Cardiac muscle cell (in vitro differentiated cells and primary cell): ENCODE data around the gene HOXC11. TPM values are rescaled to one million over a fixed set of nuclear protein-coding genes. Genes with fewer than 3 reads are reported as not detected.

ENCODE experiments used
- DNase-seq, 2 donors: peaks; one replicate each; pipeline versions ENCODE4 v3.0.0 to v3.0.0-alpha.2; 2010 to 2017; ENCODE audit warnings: low read depth in 1 of 2, low spot score in 1 of 2
- H3K27ac ChIP-seq: fragments of 200-600 bp; sonication (generic); 2 replicates; pipeline ENCODE4 v1.5.1; 2016
- H3K27me3 ChIP-seq: fragments of 200-600 bp; sonication (generic); 2 replicates; pipeline ENCODE4 v1.6.0; 2016; ENCODE audit warnings: control low read depth
- H3K36me3 ChIP-seq: fragments of 200-600 bp; sonication (generic); 2 replicates; pipeline ENCODE4 v1.5.1; 2016; ENCODE audit warnings: control low read depth
- H3K4me1 ChIP-seq: fragments of 200-600 bp; sonication (generic); 2 replicates; pipeline ENCODE4 v1.8.1; 2017; ENCODE audit warnings: low read depth, mild to moderate bottlenecking, mixed run types
- H3K4me3 ChIP-seq: fragments of 200-600 bp; sonication (generic); 2 replicates; pipeline ENCODE4 v1.5.1; 2016; ENCODE audit warnings: mild to moderate bottlenecking
- H3K9me3 ChIP-seq: fragments of 200-600 bp; sonication (generic); 2 replicates; pipeline ENCODE4 v1.5.1; 2017; ENCODE audit warnings: low read depth, mild to moderate bottlenecking, control low read depth
- CTCF ChIP-seq: IDR thresholded peaks from 2 replicates; pipeline ENCODE4 v1.5.1; 2012; ENCODE audit warnings: low read depth, mild to moderate bottlenecking, low read length
- polyA plus RNA-seq: library from polyadenylated mRNA; unstranded; fragments of >200 nt; fragmentation: Nextera tagmentation; extraction: Ambion mirVana; gene quantifications from 2 replicates; pipeline ENCODE4 v1.2.1, GENCODE V29; 2016
- total RNA-seq: library from RNA; depleted of rRNA; stranded (reverse); fragments of >200 nt; gene quantifications from 2 replicates; pipeline ENCODE4 v1.2.3, GENCODE V29; 2016

Gene HOXC11
- total and polyA plus RNA-seq, 2 experiments from 2014 or later, result not detected

GRCh38 chr12:54019924-54020590 lies 47.1 kb downstream of the HOXC11 start:
- H3K27me3 ChIP-seq, result peaks cover 100% of the 10 kb centered on the region
- no peak for TF ChIP-seq CTCF
- peak overlapping the region; percentile 2 for H3K27ac ChIP-seq
- no peaks in the 10 kb centered on the region for H3K36me3 ChIP-seq
- H3K4me3 ChIP-seq, result no peak overlapping the region
- H3K9me3 ChIP-seq, result no peaks in the 10 kb centered on the region
- peaks cover 19% of the 10 kb centered on the region for H3K4me1 ChIP-seq
- DNase-seq, result peak in 1 of 2 donors; percentile 63

GRCh38 chr12:54020591-54021405 lies 47.9 kb downstream of the HOXC11 start:
- no peak for TF ChIP-seq CTCF
- Histone ChIP-seq H3K36me3 (no peaks in the 10 kb centered on the region), H3K4me3 (no peak overlapping the region), H3K4me1 (peaks cover 19% of the 10 kb centered on the region), H3K27me3 (peaks cover 100% of the 10 kb centered on the region), H3K9me3 (no peaks in the 10 kb centered on the region), H3K27ac (no peak overlapping the region)
- DNase-seq, result no peak

- H3K36me3 ChIP-seq, result no peaks in the 10 kb centered on the region
- DNase-seq, result no peak
- no peak overlapping the region for H3K27ac ChIP-seq
- H3K9me3 ChIP-seq, result no peaks in the 10 kb centered on the region
- peaks cover 100% of the 10 kb centered on the region for H3K27me3 ChIP-seq
- H3K4me3 ChIP-seq, result no peak overlapping the region
- peaks cover 19% of the 10 kb centered on the region for H3K4me1 ChIP-seq
- TF ChIP-seq CTCF, result peak; percentile 12
Observed at GRCh38 chr12:54021432-54022013, 48.6 kb downstream of the HOXC11 start.

GRCh38 chr12:54022960-54023884 lies 50.3 kb downstream of the HOXC11 start:
- H3K9me3 ChIP-seq, result no peaks in the 10 kb centered on the region
- H3K4me3 ChIP-seq, result no peak overlapping the region
- DNase-seq, result no peak
- no peaks in the 10 kb centered on the region for H3K36me3 ChIP-seq
- no peak for TF ChIP-seq CTCF
- H3K4me1 ChIP-seq, result peaks cover 19% of the 10 kb centered on the region
- peaks cover 100% of the 10 kb centered on the region for H3K27me3 ChIP-seq
- H3K27ac ChIP-seq, result no peak overlapping the region

- Histone ChIP-seq H3K9me3 (no peaks in the 10 kb centered on the region), H3K27me3 (peaks cover 100% of the 10 kb centered on the region), H3K4me1 (peaks cover 15% of the 10 kb centered on the region), H3K36me3 (no peaks in the 10 kb centered on the region), H3K27ac (no peak overlapping the region), H3K4me3 (no peak overlapping the region)
- DNase-seq, result no peak
- TF ChIP-seq CTCF, result no peak
Observed at GRCh38 chr12:54024127-54024526, 51.2 kb downstream of the HOXC11 start.
